ENCODE results near the gene CDO1. TPM values are rescaled to one million over a fixed set of nuclear protein-coding genes. Genes with fewer than 3 reads are reported as not detected.

Gene CDO1
- total and polyA plus RNA-seq, 2 of the 8 experiments (the other 6 are each of a cell fraction or from before 2014, with no cell fraction given), result 26.1 to 29.5 TPM

DNA sequence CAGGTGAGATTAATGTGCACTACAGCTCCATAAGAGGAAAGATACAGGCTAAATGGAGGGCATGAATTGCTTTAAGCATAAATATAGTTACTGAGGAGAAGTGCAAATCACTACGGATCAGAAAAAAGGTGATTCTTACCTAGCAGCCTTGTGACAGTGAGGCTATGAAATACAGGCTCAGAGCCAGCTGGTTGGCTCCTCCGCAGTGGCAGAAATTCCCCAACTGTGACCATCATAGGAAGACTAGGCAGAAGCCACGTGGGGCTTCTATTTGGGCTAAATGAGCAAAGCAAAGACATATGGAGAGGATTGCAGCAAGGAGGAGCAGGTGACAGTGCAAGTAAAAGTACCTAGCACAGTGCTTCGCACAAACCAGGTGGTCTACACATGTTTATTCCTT is 40.5 kb downstream of the CDO1 start:
- Histone ChIP-seq H3K4me1 (replicated peaks in 1 of 4; ENCODE audit: control insufficient read depth in 3 of 4, insufficient read depth in 4 of 4, low read length in 3 of 4) (no peaks in the 10 kb centered on the region), H3K79me1 (ENCODE audit: low read depth, low read length) (no peaks in the 10 kb centered on the region), H4K5ac (ENCODE audit: insufficient read length, low read depth, low read length) (no peak overlapping the region), H2AFZ (ENCODE audit: low read length) (no peak overlapping the region), H3K9ac (replicated peaks in 1 of 4; ENCODE audit: extremely low read depth in 1 of 4, low read depth in 3 of 4, low read length in 3 of 4) (no peak overlapping the region), H3K4ac (replicated peaks; ENCODE audit: insufficient read length, low read depth, low read length) (no peak overlapping the region), H3K27me3 (replicated peaks in 1 of 4; ENCODE audit: control insufficient read depth in 3 of 4, extremely low read depth in 1 of 4, insufficient read depth in 3 of 4, low read length in 3 of 4) (no peaks in the 10 kb centered on the region), H3K36me3 (ENCODE audit: control insufficient read depth in 2 of 4, insufficient read depth in 4 of 4, low read length in 3 of 4) (no peaks in the 10 kb centered on the region), H3K23me2 (ENCODE audit: low read depth, low read length) (no peaks in the 10 kb centered on the region), H3K18ac (ENCODE audit: extremely low read depth, low read length) (no peak overlapping the region), H2BK15ac (ENCODE audit: low read length) (no peak overlapping the region), H4K91ac (replicated peaks; ENCODE audit: insufficient read length, low read length) (no peak overlapping the region), H3K23ac (ENCODE audit: insufficient read length) (no peak overlapping the region), H3K14ac (ENCODE audit: insufficient read length) (no peak overlapping the region), H2BK12ac (ENCODE audit: low read depth, low read length) (no peak overlapping the region), H2BK5ac (ENCODE audit: low read depth, low read length) (no peak overlapping the region), H3K27ac (ENCODE audit: low read depth, low read length) (no peak overlapping the region), H2AK5ac (ENCODE audit: low read depth, low read length) (no peak overlapping the region), H2BK20ac (ENCODE audit: low read length) (no peak overlapping the region), H3K4me3 (ENCODE audit: extremely low read depth in 1 of 4, insufficient read depth in 2 of 4, low read depth in 3 of 4, low read length in 4 of 4) (no peak overlapping the region), H3K79me2 (ENCODE audit: control insufficient read depth in 1 of 2, insufficient read depth in 2 of 2, low read length in 2 of 2) (no peaks in the 10 kb centered on the region), H4K20me1 (replicated peaks in 1 of 2; ENCODE audit: control insufficient read depth in 1 of 2, insufficient read depth in 2 of 2, low read length in 2 of 2) (no peaks in the 10 kb centered on the region), H2BK120ac (replicated peaks; ENCODE audit: low read depth, low read length) (no peak overlapping the region), H3K4me2 (ENCODE audit: insufficient read depth in 1 of 2, low read depth in 2 of 2, low read length in 2 of 2) (no peak overlapping the region), H4K8ac (ENCODE audit: extremely low read depth, insufficient read depth, low read length) (no peak overlapping the region), H3K56ac (replicated peaks; ENCODE audit: insufficient read length, low read depth, low read length) (no peak overlapping the region), H3K9me3 (ENCODE audit: insufficient read depth in 2 of 2, low read depth in 1 of 2, low read length in 1 of 2) (no peaks in the 10 kb centered on the region)
- POLR2A ChIA-PET (ENCODE audit: partially characterized antibody), result no interaction called here
- 74% methylated on average over 4 of the region's 4 CpGs; no CpG with 5 or more reads in 1 of the 2 experiments for WGBS, 2 experiments (ENCODE audit: extremely low coverage in 1 of 2, insufficient coverage in 1 of 2, insufficient read length in 1 of 2, insufficient replicate concordance in 2 of 2, low coverage in 1 of 2, low lambda C conversion rate in 2 of 2, missing lambda C conversion rate in 1 of 2)
- FAIRE-seq (no peak), DNase-seq (ENCODE audit: low read depth in 1 of 2, low spot score in 2 of 2) (no peak)
- CTCF ChIA-PET (ENCODE audit: partially characterized antibody), result interaction anchor here (8.2 kb wide), 1 partner anchor 8 kb away, joined by 78 read pairs; no protein-coding TSS in a partner anchor
- TF ChIP-seq JUN (IDR thresholded peaks at IDR 0.05; ENCODE audit: low read depth, low read length) (no peak), CTBP2 (IDR thresholded peaks at IDR 0.05; ENCODE audit: borderline replicate concordance, insufficient read depth, insufficient read length, low read length) (no peak), SP2 (IDR thresholded peaks at IDR 0.05; ENCODE audit: low read length) (no peak), TEAD4 (IDR thresholded peaks at IDR 0.05; ENCODE audit: low read depth, low read length) (no peak), RNF2 (IDR thresholded peaks at IDR 0.05; ENCODE audit: borderline replicate concordance, low read depth, low read length, missing control alignments, poor library complexity, severe bottlenecking) (no peak), ZNF274 (IDR thresholded peaks at IDR 0.05; ENCODE audit: borderline replicate concordance, extremely low read depth, low read length) (no peak), POU5F1 (IDR thresholded peaks at IDR 0.05; ENCODE audit: low read depth, low read length) (no peak), SAP30 (IDR thresholded peaks at IDR 0.05; ENCODE audit: insufficient read depth, insufficient replicate concordance, low read length) (no peak), SP1 (IDR thresholded peaks at IDR 0.05; ENCODE audit: low read depth, low read length) (no peak), HDAC2 (IDR thresholded peaks at IDR 0.05; ENCODE audit: borderline replicate concordance in 1 of 2, low read depth in 2 of 2, low read length in 2 of 2) (no peak), GABPA (IDR thresholded peaks at IDR 0.05; ENCODE audit: borderline replicate concordance, insufficient read depth, low read length) (no peak)
- TF ChIP-seq, protein P1, sequence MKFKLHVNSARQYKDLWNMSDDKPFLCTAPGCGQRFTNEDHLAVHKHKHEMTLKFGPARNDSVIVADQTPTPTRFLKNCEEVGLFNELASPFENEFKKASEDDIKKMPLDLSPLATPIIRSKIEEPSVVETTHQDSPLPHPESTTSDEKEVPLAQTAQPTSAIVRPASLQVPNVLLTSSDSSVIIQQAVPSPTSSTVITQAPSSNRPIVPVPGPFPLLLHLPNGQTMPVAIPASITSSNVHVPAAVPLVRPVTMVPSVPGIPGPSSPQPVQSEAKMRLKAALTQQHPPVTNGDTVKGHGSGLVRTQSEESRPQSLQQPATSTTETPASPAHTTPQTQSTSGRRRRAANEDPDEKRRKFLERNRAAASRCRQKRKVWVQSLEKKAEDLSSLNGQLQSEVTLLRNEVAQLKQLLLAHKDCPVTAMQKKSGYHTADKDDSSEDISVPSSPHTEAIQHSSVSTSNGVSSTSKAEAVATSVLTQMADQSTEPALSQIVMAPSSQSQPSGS (IDR thresholded peaks at IDR 0.05; ENCODE audit: low read length), result no peak
